ENCODE results near the gene ZIC3.

DNA sequence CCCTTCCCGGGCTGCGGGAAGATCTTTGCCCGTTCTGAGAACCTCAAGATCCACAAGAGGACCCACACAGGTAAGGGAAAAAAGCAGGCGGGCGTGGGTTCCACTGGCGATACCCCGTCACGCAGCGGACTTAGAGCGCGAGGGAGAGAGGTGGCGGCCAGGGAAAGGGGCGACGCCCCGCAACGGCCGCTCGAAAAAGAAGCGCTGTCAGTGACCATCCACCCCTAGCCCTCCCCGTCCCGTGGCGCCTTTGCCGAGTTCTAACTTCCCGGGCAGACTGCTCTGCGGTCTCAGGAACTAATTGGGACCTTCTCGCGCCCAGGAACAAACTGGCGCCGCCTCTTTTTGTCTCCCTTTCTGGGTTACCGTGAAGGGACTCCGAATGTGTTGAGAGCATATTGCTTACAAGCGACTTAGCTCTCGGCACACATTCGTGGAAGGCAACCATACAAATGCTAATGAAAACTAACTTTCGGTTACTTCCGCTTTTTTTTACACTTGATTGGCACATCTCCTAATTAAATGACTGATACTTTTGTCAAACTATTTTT lies 1.8 kb downstream of the ZIC3 start:
- TF ChIP-seq SP1 (IDR thresholded peaks at IDR 0.05; ENCODE audit: low read depth) (no peak), POLR2AphosphoS5 (IDR thresholded peaks at IDR 0.05; ENCODE audit: low read depth, low read length) (no peak), ZNF274 (IDR thresholded peaks at IDR 0.05; ENCODE audit: low read depth, low read length) (no peak), POLR2A (IDR thresholded peaks at IDR 0.05; ENCODE audit: borderline replicate concordance, extremely low read depth, insufficient read depth, insufficient read length) (no peak)
- TF ChIP-seq, protein P1, sequence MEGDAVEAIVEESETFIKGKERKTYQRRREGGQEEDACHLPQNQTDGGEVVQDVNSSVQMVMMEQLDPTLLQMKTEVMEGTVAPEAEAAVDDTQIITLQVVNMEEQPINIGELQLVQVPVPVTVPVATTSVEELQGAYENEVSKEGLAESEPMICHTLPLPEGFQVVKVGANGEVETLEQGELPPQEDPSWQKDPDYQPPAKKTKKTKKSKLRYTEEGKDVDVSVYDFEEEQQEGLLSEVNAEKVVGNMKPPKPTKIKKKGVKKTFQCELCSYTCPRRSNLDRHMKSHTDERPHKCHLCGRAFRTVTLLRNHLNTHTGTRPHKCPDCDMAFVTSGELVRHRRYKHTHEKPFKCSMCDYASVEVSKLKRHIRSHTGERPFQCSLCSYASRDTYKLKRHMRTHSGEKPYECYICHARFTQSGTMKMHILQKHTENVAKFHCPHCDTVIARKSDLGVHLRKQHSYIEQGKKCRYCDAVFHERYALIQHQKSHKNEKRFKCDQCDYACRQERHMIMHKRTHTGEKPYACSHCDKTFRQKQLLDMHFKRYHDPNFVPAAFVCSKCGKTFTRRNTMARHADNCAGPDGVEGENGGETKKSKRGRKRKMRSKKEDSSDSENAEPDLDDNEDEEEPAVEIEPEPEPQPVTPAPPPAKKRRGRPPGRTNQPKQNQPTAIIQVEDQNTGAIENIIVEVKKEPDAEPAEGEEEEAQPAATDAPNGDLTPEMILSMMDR (IDR thresholded peaks at IDR 0.05 in 2 of 3, conservative IDR thresholded peaks at IDR 0.05 in 1 of 3; ENCODE audit: borderline replicate concordance in 1 of 3, insufficient read depth in 1 of 3, low read depth in 2 of 3, low read length in 2 of 3), result no peak
- TF ChIP-seq, protein P2, sequence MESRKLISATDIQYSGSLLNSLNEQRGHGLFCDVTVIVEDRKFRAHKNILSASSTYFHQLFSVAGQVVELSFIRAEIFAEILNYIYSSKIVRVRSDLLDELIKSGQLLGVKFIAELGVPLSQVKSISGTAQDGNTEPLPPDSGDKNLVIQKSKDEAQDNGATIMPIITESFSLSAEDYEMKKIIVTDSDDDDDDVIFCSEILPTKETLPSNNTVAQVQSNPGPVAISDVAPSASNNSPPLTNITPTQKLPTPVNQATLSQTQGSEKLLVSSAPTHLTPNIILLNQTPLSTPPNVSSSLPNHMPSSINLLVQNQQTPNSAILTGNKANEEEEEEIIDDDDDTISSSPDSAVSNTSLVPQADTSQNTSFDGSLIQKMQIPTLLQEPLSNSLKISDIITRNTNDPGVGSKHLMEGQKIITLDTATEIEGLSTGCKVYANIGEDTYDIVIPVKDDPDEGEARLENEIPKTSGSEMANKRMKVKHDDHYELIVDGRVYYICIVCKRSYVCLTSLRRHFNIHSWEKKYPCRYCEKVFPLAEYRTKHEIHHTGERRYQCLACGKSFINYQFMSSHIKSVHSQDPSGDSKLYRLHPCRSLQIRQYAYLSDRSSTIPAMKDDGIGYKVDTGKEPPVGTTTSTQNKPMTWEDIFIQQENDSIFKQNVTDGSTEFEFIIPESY (IDR thresholded peaks at IDR 0.05; ENCODE audit: extremely low read depth, insufficient replicate concordance, low read length), result no peak

Data from HCT116 (cell line).